GM19023 (cell line): Measurements from ENCODE around the gene FAR1.

Source experiments
- ATAC-seq: cut with Tn5 transposase; IDR thresholded peaks from one replicate; pipeline ENCODE4 v1.9.1; 2021; ENCODE audit warnings: mild to moderate bottlenecking, moderate library complexity; ENCODE audit not compliant: unreplicated experiment

The FAR1 gene

DNA sequence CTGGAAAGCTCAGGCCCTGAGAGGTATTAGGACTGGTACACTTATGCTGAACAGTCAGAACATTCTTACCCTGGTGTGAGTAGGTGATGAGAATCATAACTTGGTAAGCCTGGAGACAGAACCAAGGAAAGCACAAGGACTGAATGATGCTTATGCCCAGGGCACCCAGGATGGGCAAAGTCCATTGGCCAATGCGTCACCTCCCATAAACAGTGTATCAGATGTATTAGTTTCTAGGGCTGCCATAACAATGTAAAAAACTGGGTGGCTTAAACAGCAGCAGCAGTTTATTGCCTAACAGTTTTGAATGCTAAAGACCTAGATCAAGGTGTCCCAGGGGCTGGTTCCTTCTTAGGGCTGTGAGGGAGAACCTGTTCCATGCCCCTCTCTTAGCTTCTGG lies 107.0 kb downstream of the FAR1 start:
- no peak for ATAC-seq

DNA sequence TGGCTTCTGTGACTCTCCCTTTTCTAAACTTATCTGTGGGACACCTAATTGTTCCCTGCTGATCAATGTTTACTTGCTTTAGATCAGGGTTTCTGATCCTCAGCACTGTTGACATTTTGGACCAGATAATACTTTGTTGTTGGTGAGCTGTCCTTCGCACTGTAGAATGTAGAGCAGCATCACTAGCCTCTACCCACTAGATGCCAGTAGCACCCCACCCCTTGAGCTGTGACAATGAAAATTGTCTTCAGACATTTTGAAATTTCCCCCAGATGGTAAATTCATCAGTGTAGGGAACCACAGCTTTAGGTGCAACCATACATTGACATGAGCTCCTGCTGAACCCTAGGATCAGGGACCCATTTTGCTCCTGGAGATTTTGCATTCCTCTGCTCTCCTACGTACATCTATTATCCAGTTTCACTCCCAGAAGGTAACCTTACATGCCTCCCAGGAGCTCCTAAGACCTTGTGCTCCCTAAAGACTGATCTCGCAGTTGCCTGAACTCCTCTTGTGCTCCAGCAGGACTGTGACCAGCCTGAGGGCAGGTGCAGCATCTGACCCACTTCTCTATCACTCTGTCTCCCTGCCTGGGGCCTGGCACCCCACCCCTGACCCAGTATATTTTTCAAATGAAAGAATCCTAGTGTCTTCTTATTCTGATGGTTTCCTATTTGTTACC lies 107.8 kb downstream of the FAR1 start:
- no peak for ATAC-seq

DNA sequence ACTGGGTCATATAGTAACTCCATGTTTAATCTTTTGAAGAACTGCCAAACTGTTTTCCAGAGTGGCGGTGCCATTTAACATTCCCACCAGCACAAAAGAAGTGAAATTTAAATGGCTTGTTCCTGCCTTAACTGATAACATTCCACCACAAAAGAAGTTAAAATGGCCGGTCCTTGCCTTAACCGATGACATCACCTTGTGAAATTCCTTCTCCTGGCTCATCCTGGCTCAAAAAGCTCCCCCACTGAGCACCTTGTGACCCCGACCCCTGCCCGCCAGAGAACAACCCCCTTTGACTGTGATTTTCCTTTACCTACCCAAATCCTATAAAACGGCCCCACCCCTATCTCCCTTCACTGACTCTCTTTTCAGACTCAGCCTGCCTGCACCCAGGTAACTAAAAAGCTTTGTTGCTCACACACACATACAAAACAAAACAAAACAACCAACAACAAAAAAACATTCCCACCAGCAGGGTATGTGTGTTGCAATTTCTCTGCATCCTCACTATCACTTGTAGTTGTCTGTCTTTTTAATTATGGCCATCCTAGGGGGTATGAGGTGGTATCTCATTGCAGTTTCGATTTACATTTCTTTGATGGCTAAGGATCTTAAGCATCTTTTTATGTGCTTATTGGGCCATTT lies 109.0 kb downstream of the FAR1 start:
- no peak for ATAC-seq

DNA sequence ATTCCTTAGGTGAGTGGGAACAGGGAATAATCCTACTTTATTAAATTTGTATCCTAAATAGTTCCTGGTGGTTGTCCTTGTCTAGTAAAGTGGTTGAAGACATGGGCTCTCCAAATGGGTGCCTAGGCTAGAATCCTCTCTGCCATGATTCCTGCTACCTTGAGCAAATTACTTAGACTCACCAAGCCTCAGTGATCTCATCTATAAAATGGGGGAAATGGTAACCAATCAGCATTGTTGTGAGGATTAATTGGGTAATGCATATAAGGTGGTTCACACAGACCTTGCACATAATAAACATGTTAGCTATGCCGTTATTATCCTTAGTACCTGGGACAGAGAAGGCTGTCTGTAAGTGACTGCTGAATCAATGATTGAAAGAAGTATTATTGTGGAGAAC lies 109.9 kb downstream of the FAR1 start:
- no peak for ATAC-seq

DNA sequence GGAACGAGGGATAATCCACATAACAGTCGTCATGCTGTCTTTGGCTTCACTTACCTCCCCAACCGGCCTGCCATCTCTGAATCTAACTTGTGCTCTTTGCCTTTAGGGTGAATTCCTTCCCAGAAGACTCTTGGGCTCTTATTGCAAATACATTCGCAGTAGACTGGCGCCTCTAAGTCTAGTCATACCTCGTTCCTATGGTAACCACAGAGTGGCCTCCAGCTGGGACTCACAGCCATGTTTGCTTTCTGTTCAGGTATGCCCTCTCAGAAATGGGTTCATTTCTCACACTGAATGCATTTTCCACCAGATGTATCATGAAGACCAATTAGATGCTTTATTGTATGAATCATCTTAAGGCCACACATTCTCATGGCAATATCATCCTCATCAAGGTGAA lies 112.7 kb downstream of the FAR1 start:
- ATAC-seq = no peak
